Esophagus squamous epithelium (tissue), 4 donors: Measurements from ENCODE around the gene TSSK3.

Source experiments
- POLR2A ChIP-seq, 4 donors: fragments of 450-650 bp; IDR thresholded peaks; one replicate each; pipeline ENCODE4 v1.6.1; 2017; ENCODE audit warnings: antibody characterized with exemption in 4 of 4, mild to moderate bottlenecking in 4 of 4, moderate library complexity in 3 of 4
- TF ChIP-seq, protein P1 (sequence below), 6 experiments: fragments of 450-650 bp in 4 of 6; fragments of 200-600 bp in 2 of 6; sonication (generic) in 2 of 6; IDR thresholded peaks; one replicate each; pipeline ENCODE4 v1.5.1; 2016 to 2019; ENCODE audit warnings: antibody characterized with exemption in 6 of 6, mild to moderate bottlenecking in 4 of 6, moderate library complexity in 4 of 6

DNA sequence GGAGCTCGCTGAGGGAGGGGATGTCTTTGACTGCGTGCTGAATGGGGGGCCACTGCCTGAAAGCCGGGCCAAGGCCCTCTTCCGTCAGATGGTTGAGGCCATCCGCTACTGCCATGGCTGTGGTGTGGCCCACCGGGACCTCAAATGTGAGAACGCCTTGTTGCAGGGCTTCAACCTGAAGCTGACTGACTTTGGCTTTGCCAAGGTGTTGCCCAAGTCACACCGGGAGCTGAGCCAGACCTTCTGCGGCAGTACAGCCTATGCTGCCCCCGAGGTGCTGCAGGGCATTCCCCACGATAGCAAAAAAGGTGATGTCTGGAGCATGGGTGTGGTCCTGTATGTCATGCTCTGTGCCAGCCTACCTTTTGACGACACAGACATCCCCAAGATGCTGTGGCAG is 1.4 kb downstream of the TSSK3 start:
- no peak for TF ChIP-seq POLR2A (IDR thresholded peaks at IDR 0.05)
- TF ChIP-seq, protein P1, sequence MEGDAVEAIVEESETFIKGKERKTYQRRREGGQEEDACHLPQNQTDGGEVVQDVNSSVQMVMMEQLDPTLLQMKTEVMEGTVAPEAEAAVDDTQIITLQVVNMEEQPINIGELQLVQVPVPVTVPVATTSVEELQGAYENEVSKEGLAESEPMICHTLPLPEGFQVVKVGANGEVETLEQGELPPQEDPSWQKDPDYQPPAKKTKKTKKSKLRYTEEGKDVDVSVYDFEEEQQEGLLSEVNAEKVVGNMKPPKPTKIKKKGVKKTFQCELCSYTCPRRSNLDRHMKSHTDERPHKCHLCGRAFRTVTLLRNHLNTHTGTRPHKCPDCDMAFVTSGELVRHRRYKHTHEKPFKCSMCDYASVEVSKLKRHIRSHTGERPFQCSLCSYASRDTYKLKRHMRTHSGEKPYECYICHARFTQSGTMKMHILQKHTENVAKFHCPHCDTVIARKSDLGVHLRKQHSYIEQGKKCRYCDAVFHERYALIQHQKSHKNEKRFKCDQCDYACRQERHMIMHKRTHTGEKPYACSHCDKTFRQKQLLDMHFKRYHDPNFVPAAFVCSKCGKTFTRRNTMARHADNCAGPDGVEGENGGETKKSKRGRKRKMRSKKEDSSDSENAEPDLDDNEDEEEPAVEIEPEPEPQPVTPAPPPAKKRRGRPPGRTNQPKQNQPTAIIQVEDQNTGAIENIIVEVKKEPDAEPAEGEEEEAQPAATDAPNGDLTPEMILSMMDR (IDR thresholded peaks at IDR 0.05) = no peak
